ENCODE measurements around the gene USP36. TPM values are rescaled to one million over a fixed set of nuclear protein-coding genes. Genes with fewer than 3 reads are reported as not detected.
"Not testable (repeated sequence)": the region's sequence is repeated elsewhere in the genome, so short reads cannot be mapped to it uniquely, and the experiment has no call there.

USP36 gene
- total RNA-seq, 1 donor from 2014 or later = 59.0 TPM

DNA sequence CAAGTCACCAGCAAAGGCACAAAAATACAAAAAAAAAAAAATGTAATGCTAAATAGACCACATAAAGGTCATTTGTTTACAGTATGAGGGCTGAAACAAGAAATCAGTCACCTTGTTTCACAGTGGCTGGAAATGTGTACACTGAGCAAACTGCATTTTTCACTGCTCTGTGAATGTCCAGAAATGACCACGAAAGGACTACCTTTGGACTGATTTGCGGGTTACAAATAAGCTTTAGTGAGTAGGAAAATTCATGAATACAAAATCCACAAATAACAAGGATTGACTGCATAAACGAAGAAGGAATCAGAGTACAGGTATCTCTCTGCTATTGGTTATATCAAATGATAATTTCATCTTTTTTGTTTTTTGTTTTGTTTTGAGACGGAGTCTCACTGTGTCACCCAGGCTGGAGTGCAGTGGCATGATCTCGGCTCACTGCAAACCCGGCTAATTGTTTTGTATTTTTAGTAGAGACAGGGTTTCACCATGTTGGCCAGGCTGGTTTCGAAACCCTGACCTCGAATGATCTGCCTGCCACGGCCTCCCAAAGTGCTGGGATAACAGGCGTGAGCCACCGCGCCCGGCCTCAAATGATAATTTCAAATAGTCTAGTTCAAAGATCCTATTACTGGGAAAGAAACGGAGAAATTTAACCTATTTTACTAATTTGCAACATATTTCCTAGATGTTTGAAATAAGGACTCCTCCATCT is 89.0 kb downstream of the USP36 start:
- Mint-ChIP-seq H3K36me3 (ENCODE audit: low read depth) (no peaks in the 10 kb centered on the region), H3K9me3 (no peaks in the 10 kb centered on the region), H3K4me1 (peaks cover 12% of the 10 kb centered on the region), H3K4me3 (no peak overlapping the region), H3K27ac (ENCODE audit: unreplicated experiment) (no peak overlapping the region), H3K27me3 (ENCODE audit: low read depth) (no peaks in the 10 kb centered on the region)
- TF ChIP-seq, protein P1, sequence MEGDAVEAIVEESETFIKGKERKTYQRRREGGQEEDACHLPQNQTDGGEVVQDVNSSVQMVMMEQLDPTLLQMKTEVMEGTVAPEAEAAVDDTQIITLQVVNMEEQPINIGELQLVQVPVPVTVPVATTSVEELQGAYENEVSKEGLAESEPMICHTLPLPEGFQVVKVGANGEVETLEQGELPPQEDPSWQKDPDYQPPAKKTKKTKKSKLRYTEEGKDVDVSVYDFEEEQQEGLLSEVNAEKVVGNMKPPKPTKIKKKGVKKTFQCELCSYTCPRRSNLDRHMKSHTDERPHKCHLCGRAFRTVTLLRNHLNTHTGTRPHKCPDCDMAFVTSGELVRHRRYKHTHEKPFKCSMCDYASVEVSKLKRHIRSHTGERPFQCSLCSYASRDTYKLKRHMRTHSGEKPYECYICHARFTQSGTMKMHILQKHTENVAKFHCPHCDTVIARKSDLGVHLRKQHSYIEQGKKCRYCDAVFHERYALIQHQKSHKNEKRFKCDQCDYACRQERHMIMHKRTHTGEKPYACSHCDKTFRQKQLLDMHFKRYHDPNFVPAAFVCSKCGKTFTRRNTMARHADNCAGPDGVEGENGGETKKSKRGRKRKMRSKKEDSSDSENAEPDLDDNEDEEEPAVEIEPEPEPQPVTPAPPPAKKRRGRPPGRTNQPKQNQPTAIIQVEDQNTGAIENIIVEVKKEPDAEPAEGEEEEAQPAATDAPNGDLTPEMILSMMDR (conservative IDR thresholded peaks at IDR 0.05) = no peak
- DNase-seq (ENCODE audit: low read depth, low spot score) = no peak

DNA sequence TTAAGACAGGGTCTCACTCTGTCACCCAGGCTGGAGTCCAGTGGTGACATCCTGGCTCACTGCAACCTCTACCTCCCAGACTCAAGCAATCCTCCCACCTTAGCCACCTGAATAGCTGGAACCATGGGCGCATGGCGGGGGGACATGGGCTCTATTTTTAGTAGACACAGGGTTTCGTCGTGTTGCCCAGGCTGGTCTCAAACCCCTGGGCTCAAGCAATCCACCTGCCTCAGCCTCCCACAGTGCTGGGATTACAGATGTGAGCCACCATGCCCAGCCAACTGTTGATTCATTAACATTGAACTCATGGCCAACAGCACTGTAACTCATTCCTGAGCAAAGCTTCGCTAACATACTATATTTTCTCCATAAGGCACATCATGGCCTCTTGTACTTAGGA is 89.6 kb downstream of the USP36 start:
- not testable (repeated sequence) for H3K27ac Mint-ChIP-seq (ENCODE audit: unreplicated experiment); H3K4me3 Mint-ChIP-seq; H3K9me3 Mint-ChIP-seq; H3K36me3 Mint-ChIP-seq (ENCODE audit: low read depth); DNase-seq (ENCODE audit: low read depth, low spot score); H3K27me3 Mint-ChIP-seq (ENCODE audit: low read depth)
- H3K4me1 Mint-ChIP-seq = peaks cover 10% of the 10 kb centered on the region

DNA sequence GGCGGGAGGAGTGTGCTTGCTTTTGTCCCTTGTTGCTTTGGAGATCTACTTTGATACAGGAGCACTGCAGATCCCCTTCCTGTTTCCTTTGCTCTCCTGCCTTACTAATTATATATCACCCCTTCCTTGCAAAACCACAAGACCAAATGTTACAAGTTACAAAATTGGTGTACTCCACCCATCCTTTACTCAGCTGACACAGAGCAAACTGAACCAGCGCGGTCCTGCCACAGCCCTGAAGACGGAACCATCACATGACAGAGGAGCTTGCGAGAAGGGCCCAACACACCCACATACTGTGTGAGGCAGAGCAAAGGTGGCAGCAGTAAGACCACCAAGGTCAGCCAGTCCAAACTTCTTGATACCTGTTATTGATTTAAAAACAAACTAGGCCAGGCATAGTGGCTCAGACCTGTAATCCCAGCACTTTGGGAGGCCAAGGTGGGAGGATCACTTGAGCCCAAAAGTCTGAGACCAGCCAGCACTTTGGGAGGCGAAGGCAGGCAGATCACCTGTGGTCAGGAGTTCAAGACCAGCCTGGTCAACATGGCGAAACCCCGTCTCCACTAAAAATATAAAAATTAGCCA is 91.8 kb downstream of the USP36 start:
- H3K27ac Mint-ChIP-seq (ENCODE audit: unreplicated experiment) = no peak overlapping the region
- no peak for DNase-seq (ENCODE audit: low read depth, low spot score)
- no peaks in the 10 kb centered on the region for H3K36me3 Mint-ChIP-seq (ENCODE audit: low read depth)
- TF ChIP-seq, protein P1 (conservative IDR thresholded peaks at IDR 0.05) = no peak
- no peaks in the 10 kb centered on the region for H3K9me3 Mint-ChIP-seq
- H3K4me3 Mint-ChIP-seq = no peak overlapping the region
- no peaks in the 10 kb centered on the region for H3K27me3 Mint-ChIP-seq (ENCODE audit: low read depth)
- peaks cover 16% of the 10 kb centered on the region for H3K4me1 Mint-ChIP-seq

DNA sequence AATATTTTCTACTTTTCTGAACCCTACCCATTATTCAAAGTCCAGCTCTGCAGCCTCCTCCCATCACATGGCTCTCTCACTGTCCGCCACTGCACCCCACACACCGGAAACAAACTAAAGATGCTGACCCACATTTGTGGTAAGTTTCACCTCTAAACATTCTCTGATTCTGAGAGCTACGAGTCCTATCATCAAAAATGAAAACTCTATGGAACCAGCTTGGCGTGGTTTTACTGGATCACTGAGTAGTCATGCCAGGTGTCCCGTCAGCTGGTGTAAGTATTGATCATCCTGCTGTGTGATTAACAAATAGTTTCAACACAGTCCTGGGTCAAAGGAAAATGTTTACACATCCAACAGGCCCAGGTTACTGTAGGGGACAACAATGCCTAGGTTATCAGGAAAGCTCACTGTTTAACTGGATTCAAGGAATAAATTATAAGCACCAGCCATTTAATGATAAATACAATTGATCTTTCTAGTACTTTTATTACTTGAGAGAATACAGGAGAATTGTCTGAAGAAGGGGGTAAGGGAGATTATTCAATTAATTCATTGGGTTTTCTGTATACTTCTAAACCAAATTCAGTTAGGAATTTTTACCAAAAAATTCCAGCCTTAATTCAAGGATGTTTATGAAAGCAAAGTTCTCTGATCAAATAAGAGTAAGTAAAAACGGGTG is 92.4 kb downstream of the USP36 start:
- DNase-seq (ENCODE audit: low read depth, low spot score) = no peak
- H3K9me3 Mint-ChIP-seq = no peaks in the 10 kb centered on the region
- H3K4me1 Mint-ChIP-seq = peaks cover 16% of the 10 kb centered on the region
- H3K27ac Mint-ChIP-seq (ENCODE audit: unreplicated experiment) = no peak overlapping the region
- no peak overlapping the region for H3K4me3 Mint-ChIP-seq
- TF ChIP-seq, protein P1 (conservative IDR thresholded peaks at IDR 0.05) = no peak
- no peaks in the 10 kb centered on the region for H3K36me3 Mint-ChIP-seq (ENCODE audit: low read depth)
- no peaks in the 10 kb centered on the region for H3K27me3 Mint-ChIP-seq (ENCODE audit: low read depth)

DNA sequence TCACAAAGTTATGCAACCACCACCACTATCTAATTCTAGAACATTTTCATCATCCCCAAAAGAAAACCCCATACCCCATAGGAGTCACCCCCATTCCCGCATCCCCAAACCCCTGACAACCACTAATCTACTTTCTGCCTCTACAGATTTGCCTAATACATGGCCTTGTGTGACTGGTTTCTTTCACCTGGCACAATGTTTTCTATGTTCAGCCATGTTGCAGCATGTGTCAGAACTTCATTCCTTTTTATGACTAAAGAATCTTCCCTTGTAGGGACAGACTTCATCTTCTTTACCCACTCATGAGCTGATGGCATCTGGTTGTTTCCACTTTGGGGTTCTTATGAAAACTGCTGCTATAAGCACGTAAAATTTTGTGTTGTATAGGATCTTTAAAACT is 93.1 kb downstream of the USP36 start:
- Mint-ChIP-seq H3K27ac (ENCODE audit: unreplicated experiment) (no peak overlapping the region), H3K9me3 (no peaks in the 10 kb centered on the region), H3K4me1 (peaks cover 16% of the 10 kb centered on the region), H3K4me3 (no peak overlapping the region), H3K36me3 (ENCODE audit: low read depth) (no peaks in the 10 kb centered on the region), H3K27me3 (ENCODE audit: low read depth) (no peaks in the 10 kb centered on the region)
- no peak for DNase-seq (ENCODE audit: low read depth, low spot score)
- TF ChIP-seq, protein P1 (conservative IDR thresholded peaks at IDR 0.05) = no peak

DNA sequence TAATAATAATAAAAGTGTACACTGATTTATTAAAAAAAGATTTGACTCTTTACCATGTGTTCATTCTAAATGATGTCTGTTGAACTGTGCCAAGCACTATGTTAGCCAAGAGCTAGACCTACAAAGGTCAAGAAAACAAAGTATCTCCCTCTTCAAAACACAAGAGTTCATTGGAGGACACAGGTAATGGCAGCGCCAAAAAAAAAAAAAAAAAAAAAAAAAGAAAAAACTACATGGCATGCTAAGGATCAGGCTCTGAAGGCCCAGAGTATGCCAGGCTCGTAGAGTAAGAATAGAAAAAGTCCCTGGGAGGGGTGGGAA is 93.7 kb downstream of the USP36 start:
- TF ChIP-seq, protein P1 (conservative IDR thresholded peaks at IDR 0.05) = no peak

More for the DNA sequence above, 93.7 kb downstream of the USP36 start:
- H3K27me3 Mint-ChIP-seq (ENCODE audit: low read depth) = no peaks in the 10 kb centered on the region
- H3K4me1 Mint-ChIP-seq = peaks cover 16% of the 10 kb centered on the region
- no peak overlapping the region for H3K27ac Mint-ChIP-seq (ENCODE audit: unreplicated experiment)
- no peak overlapping the region for H3K4me3 Mint-ChIP-seq
- no peaks in the 10 kb centered on the region for H3K9me3 Mint-ChIP-seq
- DNase-seq (ENCODE audit: low read depth, low spot score) = no peak
- no peaks in the 10 kb centered on the region for H3K36me3 Mint-ChIP-seq (ENCODE audit: low read depth)
